ENCODE measurements around the gene TTC36.

GRCh38 chr11:118511601-118512000 is 15.7 kb upstream of the TTC36 start:
- no peak for TF ChIP-seq CTCF (IDR thresholded peaks at IDR 0.05; ENCODE audit: poor library complexity, severe bottlenecking)
- no peak for TF ChIP-seq EZH2 (IDR thresholded peaks at IDR 0.05; ENCODE audit: borderline replicate concordance, insufficient read depth, low read length, poor library complexity, severe bottlenecking)
- no peak for TF ChIP-seq POLR2AphosphoS5 (IDR thresholded peaks at IDR 0.05)
- no peak for TF ChIP-seq EP300 (conservative IDR thresholded peaks at IDR 0.05; ENCODE audit: poor library complexity, severe bottlenecking)
- no peak for TF ChIP-seq TAF1 (IDR thresholded peaks at IDR 0.05; ENCODE audit: low read depth)
- TF ChIP-seq SMC3 (conservative IDR thresholded peaks at IDR 0.05; ENCODE audit: poor library complexity): no peak
- no peak for TF ChIP-seq RAD21 (conservative IDR thresholded peaks at IDR 0.05)
- TF ChIP-seq REST (IDR thresholded peaks at IDR 0.05; ENCODE audit: borderline replicate concordance): no peak
- no peak for TF ChIP-seq MXI1 (conservative IDR thresholded peaks at IDR 0.05; ENCODE audit: poor library complexity, severe bottlenecking)
